ENCODE measurements around the gene RIN3.

DNA sequence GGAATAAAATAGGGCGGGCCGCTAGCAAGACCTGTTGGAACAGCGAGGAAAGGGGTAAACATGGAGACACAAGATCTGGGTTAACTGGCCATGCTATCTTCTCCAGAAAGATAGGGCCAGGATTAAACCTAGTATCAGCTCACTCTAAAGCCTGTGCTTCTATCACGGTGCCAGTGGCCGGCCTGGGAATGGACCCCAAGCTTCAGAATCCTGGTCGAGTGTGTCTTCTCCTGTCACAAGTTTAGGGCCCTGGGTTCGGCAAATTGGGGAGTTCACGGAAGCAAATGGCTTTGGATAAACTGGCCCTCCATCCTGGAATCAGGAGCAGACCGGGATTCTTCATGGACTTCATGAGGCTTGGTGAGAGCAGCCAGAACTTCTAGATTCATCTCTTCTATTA, 152.7 kb downstream of the RIN3 start:
- TF ChIP-seq, protein P1, sequence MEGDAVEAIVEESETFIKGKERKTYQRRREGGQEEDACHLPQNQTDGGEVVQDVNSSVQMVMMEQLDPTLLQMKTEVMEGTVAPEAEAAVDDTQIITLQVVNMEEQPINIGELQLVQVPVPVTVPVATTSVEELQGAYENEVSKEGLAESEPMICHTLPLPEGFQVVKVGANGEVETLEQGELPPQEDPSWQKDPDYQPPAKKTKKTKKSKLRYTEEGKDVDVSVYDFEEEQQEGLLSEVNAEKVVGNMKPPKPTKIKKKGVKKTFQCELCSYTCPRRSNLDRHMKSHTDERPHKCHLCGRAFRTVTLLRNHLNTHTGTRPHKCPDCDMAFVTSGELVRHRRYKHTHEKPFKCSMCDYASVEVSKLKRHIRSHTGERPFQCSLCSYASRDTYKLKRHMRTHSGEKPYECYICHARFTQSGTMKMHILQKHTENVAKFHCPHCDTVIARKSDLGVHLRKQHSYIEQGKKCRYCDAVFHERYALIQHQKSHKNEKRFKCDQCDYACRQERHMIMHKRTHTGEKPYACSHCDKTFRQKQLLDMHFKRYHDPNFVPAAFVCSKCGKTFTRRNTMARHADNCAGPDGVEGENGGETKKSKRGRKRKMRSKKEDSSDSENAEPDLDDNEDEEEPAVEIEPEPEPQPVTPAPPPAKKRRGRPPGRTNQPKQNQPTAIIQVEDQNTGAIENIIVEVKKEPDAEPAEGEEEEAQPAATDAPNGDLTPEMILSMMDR (IDR thresholded peaks at IDR 0.05), result no peak
- no peak for TF ChIP-seq ZFX (IDR thresholded peaks at IDR 0.05; ENCODE audit: borderline replicate concordance)
